ENCODE measurements around the gene KIF5A.
"Not testable (repeated sequence)": the region's sequence is repeated elsewhere in the genome, so short reads cannot be mapped to it uniquely, and the experiment has no call there.

KIF5A gene

DNA sequence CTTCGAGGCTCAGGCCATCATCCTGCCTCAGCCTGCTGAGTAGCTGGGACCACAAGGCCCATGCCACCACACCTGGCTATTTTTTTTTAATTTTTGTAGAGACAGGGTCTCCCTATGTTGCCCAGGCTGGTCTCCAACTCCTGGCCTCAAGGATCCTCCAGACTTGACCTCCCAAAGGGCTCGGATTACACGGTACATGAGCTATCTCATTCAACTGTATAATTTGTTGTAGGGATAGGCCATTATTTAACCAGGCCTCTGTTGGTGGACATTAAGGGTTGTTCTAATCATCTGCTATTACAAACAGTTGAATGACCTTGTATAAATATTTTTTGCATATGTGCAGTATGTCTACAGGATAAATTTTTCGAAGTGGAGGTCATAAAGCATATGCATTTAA is 9.0 kb downstream of the KIF5A start:
- no peak for DNase-seq (ENCODE audit: low spot score)

DNA sequence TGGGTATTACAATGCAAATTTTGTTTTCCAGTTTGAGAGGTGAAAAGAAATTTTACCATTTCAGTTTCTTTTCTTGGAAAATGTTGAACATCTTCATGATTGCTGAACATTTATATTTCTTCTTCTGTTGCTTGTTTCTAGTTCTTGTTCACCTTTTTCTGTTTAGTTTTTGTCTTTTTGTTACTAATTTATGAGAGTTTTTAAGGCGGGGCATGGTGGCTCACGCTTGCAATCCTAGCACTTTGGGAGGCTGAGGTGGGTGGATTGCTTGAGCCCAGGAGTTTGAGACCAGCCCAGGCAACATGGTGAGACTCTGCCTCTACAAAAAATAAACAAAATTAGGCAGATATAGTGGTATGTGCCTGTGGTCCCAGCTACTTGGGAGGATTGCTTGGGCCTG is 10.7 kb downstream of the KIF5A start:
- DNase-seq (ENCODE audit: low spot score) = no peak

GRCh38 chr12:57561117-57561516 is 11.3 kb downstream of the KIF5A start:
- not testable (repeated sequence) for DNase-seq (ENCODE audit: low spot score)

GRCh38 chr12:57563358-57563757 is 13.5 kb downstream of the KIF5A start:
- no peak for DNase-seq (ENCODE audit: low spot score)

DNA sequence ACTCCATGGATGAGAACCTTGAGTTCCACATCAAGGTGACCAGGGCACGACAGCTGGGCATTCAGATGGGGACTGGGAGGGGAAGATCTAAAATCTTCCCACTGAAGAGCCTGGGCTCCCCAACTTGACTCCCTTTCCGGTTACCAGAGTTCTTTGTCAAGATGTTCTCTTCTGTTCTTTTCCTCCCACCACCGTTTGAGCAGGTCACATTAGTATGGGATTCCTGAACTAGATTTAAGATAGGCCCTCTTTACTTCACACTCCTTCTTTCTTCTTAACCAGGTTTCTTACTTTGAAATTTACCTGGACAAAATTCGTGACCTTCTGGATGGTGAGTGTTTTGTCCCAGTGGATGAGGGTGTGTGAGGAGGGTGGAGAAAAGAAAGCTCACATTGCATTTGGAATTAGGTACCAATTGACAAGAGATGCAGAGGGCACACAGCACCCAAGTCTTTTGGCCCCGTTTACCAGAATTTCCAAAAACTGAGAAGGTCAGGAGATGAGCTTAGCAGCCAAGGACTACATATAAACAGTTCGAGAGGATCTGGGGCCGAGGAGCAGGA is 14.4 kb downstream of the KIF5A start:
- no peak for DNase-seq (ENCODE audit: low spot score)

DNA sequence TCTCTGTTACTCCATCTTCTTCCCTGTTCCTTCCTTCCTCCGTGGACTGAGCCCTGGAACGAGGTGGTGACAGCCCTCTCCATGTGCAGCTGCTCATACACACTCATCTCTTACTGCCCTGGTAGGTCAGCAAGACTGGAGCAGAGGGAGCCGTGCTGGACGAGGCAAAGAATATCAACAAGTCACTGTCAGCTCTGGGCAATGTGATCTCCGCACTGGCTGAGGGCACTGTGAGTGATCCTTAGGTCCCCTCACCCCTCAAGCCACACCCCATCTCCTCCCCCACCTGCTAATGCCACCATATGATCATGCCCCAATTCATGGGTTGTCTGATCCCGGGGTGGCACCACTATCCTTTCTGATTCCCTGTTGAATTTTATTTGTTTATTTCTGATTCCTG is 19.0 kb downstream of the KIF5A start:
- no peak for DNase-seq (ENCODE audit: low spot score)

GRCh38 chr12:57569858-57570257 is 20.0 kb downstream of the KIF5A start:
- DNase-seq (ENCODE audit: low spot score) = no peak

GRCh38 chr12:57570438-57570837 is 20.6 kb downstream of the KIF5A start:
- DNase-seq (ENCODE audit: low spot score) = not testable (repeated sequence)

DNA sequence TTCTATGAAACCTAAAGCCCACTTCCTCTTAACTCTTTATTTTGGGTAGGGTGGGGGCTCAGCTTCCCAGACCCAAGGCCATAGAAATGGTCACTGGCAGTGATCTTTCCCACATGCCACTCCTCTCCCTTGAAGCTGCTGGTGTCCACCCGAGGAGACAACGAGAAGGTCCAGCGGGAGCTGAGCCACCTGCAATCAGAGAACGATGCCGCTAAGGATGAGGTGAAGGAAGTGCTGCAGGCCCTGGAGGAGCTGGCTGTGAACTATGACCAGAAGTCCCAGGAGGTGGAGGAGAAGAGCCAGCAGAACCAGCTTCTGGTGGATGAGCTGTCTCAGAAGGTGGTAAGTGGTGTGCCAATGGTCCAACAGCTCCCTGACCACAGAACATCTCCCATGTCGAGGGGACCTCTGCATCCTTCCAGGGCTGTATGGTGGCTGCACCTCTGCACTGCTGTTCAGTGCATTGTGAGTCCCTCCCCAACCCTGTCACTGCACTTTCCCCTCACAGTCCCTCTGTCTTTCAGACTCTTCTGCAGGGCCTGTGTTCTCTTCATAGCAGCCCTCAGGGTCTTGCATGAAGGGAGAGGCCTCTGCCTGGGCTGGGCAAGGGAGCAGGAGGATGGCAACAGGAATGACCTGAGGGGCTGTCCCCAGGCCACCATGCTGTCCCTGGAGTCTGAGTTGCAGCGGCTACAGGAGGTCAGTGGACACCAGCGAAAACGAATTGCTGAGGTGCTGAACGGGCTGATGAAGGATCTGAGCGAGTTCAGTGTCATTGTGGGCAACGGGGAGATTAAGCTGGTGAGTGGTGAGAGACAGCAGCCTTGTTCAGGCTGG is 22.3 kb downstream of the KIF5A start:
- DNase-seq (ENCODE audit: low spot score) = no peak

GRCh38 chr12:57574795-57575194 is 25.0 kb downstream of the KIF5A start:
- DNase-seq (ENCODE audit: low spot score) = no peak

DNA sequence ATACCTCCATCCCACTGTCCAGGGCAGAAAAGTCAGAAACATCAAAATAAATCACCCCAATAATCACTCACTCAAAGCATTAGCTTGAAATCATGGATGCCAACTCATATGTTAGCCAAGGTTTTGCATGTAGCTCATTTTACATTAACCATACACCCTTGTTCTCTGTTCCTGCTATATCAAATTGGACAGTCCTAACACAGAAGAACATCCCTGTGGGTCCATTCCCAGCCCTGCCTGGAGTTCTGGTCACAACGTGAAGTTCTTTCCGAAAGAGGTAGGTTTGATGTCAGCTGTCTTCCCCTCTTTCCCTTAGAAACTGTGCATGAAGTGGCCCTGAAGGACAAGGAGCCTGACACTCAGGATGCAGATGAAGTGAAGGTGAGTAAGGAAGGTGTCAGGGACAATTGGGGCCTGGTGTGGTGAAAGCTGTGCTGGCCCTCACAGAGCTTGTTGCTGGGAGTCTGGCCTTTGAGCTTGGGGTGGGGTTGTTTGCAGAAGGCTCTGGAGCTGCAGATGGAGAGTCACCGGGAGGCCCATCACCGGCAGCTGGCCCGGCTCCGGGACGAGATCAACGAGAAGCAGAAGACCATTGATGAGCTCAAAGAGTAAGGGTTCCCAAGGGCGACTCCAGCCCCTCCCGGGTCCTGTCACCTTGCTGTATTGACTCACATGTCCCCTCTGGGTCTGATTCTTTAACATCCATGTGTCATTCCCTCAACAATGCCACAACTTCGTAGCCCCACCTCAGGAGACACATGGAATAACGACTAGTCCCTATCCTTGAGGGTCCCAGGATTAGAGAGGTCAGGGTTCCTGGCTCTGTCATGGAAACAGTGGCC is 26.1 kb downstream of the KIF5A start:
- no peak for DNase-seq (ENCODE audit: low spot score)

DNA sequence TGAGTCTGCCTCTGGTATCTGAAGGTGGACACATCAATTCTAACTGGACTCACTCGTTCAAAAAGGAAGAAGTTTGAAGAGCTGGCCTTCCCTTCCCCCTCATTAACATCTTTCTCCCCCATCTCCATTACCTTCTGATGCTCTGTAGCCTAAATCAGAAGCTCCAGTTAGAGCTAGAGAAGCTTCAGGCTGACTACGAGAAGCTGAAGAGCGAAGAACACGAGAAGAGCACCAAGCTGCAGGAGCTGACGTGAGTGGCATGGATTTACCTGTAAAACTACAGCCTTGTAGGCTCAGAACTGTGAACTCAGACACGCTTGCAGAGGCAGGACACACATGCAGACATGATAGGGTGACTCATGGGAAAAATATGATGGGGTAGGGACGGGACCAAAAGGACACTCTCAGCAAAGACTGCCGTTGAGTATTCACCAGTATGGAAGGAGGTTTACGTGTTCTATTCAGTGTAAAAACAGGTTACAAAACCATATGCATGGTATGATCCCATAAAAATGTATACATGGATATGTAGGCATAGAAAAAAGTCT is 26.8 kb downstream of the KIF5A start:
- DNase-seq (ENCODE audit: low spot score) = no peak

DNA sequence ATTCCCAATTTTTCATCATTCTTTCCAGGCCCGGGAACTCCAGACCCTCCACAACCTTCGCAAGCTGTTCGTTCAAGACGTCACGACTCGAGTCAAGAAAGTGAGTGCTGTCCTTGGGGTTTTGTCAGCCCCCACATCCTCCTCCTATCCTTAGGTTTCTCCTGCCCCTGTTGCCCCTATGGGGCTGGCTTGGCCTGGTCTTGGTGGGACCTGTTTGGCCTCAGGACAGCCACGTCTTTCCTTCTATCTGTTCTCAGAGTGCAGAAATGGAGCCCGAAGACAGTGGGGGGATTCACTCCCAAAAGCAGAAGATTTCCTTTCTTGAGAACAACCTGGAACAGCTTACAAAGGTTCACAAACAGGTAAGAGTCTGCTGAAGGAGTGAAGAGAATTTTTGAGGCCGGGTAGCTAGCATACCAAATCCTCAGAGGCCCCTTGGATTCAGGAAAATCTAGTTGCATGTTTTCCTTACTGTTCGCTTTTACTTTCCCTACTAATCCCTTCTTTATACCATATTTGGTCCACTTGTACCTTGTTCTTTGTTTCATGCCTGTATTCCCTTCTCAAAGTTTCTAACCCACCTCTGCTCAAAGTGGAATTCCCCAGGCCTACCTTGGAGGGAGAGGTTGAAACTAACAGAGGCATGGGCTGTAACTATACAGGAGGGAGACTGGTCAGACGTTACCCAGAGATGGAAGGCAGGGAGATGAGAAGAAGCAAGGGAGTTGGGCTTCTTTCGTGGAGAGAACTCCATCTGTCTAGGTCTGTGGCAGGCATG is 28.3 kb downstream of the KIF5A start:
- no peak for DNase-seq (ENCODE audit: low spot score)

- DNase-seq (ENCODE audit: low spot score) = no peak
Observed at GRCh38 chr12:57579011-57579410, 29.2 kb downstream of the KIF5A start.

GRCh38 chr12:57579677-57580465 is 30.0 kb downstream of the KIF5A start:
- DNase-seq (ENCODE audit: low spot score) = no peak

DNA sequence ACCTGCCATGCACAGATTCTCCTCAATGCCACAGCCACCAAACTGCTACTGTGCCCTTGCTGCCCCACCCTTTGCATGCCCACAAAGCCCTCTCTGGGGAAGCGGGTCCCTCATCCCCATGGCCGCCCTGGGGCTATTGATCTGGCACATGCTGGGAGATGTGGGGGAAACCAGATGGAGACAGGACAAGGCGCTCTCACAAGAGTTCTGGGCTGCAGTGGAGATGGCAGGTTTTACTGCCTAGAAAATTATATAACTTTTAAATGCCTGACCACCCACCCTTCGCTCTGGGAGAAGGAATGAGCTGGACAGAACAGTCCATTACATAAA is 30.6 kb downstream of the KIF5A start:
- no peak for DNase-seq (ENCODE audit: low spot score)

DNA sequence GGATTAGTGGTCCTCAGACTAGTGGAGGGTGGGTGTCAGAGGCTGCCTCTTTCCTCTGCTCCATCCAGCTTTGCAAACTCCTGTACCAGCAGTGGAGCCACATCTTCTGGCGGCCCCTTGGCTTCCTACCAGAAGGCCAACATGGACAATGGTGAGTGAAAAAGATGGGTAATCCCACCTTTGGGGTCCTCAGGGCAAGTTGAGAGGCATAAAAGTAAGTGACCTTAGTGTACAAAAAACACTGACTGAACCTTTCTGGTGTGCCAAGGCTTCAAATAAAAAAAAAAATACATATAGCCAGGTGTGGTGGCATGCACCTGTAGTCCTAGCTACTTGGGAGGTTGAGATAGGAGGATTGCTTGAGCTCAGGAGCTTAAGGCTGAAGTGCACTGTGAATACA is 32.0 kb downstream of the KIF5A start:
- no peak for DNase-seq (ENCODE audit: low spot score)

- no peak for DNase-seq (ENCODE audit: low spot score)
Observed at GRCh38 chr12:57582440-57582839, 32.6 kb downstream of the KIF5A start.

- DNase-seq (ENCODE audit: low spot score) = peak; percentile 84
Observed at GRCh38 chr12:57583008-57583831, 33.4 kb downstream of the KIF5A start.

- DNase-seq (ENCODE audit: low spot score) = no peak
Observed at GRCh38 chr12:57584050-57584449, 34.2 kb downstream of the KIF5A start.

Data from hematopoietic multipotent progenitor cell treated with erythropoietin and hydrocortisone succinate and interleukin-3 and kit ligand, for 15 days (in vitro differentiated cells).